Mammary epithelial cell (primary cell): ENCODE data around the gene CARD14.

Source experiments
- CTCF ChIP-seq, 2 donors: IDR thresholded peaks in 1 of 2; conservative IDR thresholded peaks in 1 of 2; 2 replicates each; pipeline ENCODE4 v1.5.1; 2011 to 2012; ENCODE audit warnings: inconsistent platforms in 2 of 2, low read length in 2 of 2, mild to moderate bottlenecking in 2 of 2, control low read depth in 1 of 2, low read depth in 1 of 2; ENCODE audit not compliant: insufficient read depth in 1 of 2; ENCODE audit errors: extremely low read depth in 1 of 2
- EZH2 ChIP-seq: IDR thresholded peaks from 2 replicates; pipeline ENCODE4 v1.6.1; 2012; ENCODE audit warnings: low read length, inconsistent platforms, borderline replicate concordance

DNA sequence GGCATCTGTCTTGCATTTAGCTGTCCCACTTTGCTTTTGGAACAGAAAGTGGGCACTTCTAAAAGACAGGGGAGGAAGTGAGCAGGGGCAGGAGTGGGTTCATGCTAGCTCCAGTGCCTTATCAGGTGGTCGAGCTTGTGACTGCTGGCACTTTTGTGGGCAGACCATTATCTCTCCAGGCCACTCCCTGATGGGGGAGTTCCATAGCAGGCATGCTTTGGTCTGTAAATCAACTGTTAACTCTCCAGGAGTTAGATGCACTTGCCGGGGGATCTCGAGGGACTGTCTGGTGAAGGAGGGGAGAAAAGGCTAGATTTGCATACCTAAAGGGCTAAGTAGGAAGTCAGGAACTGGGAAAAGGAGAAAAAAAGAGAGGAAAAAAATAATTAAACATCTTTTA is 9.3 kb upstream of the CARD14 start:
- no peak for TF ChIP-seq CTCF (conservative IDR thresholded peaks at IDR 0.05 in 1 of 2, IDR thresholded peaks at IDR 0.05 in 1 of 2; ENCODE audit: extremely low read depth in 1 of 2, insufficient read depth in 1 of 2, low read depth in 1 of 2, low read length in 2 of 2)
- TF ChIP-seq EZH2 = no peak
